Ramos (cell line): ENCODE measurements around the gene MORC2.

ENCODE experiments used
- in situ Hi-C: fragments of 300-500 bp; cut with MboI; formaldehyde crosslinking; loops from one replicate; pipeline ENCODE4 v1.14.3; 2022; ENCODE audit warnings: low sequenced_read_pairs; ENCODE audit not compliant: unreplicated experiment

The MORC2 gene

DNA sequence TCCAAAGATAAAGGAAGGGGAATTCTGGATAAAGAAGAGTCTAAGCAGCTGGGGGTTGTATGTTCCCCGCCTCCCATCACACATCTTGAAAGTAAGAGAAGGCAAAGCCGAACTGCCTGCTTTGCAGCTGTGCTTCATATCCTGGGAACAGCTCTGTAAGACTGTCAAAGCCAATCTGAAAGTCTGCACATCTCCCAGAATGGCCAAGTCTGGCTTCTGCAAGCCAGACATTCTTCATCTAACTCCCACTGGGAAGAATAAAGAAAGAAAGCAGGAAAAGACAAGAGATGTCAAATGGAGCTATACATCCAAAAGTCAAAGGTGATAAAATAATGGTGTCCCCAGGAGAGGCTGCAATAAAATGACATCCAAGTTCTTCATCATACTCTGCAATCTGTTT, 15.4 kb downstream of the MORC2 start:
- in situ Hi-C loops = no loop called here

DNA sequence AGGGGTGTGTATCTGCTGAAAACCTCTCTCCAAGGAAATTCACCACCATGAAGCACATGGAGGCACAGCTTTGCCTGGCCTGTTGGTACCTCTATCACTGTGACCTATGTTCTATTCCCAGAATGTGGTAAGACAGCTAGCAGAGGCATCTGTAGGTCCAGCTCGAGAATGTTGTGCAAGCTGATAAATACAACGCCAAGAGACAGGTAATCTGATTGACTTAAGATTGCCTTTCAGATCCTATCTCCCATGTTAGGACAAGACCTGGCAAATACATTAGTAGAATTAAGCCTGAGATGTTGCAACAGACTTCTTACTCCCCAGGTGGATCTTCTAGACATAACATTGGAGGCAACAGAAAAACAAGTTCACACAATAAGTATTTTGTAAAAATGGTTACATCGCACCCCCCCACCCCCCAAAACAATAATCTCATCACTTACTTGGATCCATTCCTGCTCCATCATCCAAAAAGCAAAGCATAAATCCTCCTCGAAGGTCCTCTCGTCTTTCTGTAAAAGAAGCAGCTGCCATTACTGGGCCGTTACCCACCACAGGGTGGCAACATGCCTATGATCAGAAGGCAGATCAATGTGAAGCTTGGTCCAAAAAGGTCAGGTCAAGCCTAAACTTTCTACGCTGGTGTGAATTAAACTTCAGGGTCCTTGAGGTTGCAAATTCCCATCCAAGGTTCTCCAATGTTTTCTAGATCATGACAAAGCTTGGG, 18.5 kb downstream of the MORC2 start:
- in situ Hi-C loops = no loop called here

DNA sequence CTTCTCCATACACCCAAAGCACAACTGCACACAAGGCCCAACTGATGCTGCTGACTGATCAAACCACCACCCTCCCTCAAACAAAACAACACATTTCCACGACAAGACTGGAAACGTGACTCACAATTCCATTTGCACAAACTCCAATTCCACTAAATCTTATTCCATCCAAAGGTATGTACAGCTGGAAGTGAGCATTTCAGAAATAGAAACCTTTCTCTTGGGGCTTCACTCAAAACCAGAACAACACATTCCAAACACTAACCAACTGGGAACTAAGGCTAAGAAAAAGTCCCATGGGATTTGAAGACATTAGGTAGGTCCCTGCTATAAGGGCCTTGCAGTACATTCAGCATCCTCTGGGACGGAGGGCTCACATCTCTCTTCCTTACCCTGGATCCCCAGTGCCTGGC, 19.6 kb downstream of the MORC2 start:
- in situ Hi-C loops = no loop called here

DNA sequence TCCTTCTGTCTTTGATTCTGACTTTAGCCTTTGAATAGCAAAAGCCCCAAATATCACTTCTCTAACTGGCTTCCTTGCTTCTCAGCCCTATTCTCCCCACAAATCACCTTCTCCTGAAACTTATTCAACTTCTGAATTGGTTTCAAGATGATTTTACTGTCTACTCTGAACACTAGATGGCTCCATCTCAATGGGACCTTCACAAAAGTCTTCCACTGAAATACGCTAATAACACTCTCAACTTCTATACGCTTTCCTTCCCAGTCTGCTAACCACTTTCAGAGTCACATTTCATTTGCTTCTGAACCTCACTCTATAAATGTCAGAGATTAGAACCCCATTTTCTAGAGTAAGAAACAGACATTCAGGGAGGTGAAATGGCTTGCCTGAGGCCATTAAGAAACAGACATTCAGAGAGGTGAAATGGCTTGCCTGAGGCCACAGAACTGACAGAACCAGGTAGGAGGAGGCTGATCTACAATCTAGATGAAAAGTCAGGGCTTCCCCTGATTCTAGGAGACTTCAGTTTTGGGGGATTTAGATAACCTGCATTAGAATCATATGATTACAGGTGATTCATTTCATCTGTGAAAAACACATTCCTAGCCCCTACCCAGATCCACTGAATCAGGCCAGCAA, 20.6 kb downstream of the MORC2 start:
- in situ Hi-C loops = no loop called here

DNA sequence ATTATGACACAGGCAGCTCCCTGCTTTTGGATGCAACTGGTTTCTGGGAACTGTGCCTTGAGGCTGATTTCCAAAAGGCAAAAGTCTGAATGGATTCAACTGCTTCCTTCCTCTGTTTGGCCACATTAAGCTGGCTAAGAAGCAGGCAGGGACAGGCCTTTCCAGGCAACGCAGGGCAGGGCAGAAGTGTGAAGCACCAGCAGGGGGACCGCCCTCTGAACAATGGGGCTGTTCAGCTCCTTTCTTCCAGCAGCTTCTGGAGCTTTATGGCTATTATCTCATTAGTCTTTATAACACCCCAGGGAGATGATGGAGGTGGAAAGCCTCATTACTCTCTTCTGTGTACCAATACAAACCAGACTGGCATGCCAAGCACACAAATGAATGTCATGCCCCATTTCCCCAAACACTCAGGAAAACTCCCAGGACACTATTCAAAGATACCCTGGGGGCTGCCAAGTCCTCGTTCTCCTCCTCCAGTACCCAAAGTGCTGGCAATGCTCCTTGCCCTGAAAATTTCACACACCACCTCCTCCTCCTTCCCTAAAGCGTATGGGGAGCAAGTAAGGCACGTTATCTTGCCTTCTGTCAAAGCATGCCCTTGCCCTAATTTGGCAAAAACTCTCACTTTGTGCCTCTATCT, 21.3 kb downstream of the MORC2 start:
- in situ Hi-C loops = no loop called here

DNA sequence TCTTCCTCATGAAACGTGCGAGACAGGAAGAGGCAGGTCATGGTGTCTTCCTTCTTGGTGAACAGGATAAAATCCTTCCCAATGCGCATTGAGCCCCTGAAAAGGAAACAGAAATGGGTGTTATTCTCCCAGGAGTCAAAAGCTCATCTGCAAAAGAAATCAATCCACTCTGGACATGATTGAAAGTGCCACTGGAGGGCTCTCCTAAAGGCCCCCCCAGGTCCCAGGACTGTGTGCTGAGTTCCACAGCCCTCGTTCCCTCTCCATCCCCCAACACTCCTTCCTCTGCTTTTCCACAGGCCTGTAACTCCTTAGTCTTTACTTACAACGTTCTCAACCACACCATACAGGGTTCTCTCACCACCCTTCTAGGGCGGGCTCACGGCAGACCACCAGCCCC, 22.2 kb downstream of the MORC2 start:
- in situ Hi-C loops = no loop called here

DNA sequence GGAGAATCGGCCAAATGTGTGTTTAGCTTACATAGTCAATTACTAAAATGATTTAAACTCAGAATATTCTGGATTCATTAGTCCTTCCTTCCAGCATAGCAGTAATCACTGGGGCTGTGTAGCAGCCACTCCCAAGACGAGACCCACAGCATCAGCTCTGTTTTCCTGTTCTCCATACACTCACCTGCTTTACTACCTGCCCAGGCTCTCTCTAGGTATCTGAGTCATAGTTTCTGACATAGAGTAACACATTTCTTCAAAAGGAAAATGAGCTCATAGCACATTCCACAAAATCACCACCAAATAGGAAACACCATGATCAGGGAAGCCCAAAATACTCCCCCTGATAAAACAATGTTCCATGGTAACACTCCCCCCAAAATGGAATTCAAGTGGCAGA, 22.9 kb downstream of the MORC2 start:
- in situ Hi-C loops = no loop called here

DNA sequence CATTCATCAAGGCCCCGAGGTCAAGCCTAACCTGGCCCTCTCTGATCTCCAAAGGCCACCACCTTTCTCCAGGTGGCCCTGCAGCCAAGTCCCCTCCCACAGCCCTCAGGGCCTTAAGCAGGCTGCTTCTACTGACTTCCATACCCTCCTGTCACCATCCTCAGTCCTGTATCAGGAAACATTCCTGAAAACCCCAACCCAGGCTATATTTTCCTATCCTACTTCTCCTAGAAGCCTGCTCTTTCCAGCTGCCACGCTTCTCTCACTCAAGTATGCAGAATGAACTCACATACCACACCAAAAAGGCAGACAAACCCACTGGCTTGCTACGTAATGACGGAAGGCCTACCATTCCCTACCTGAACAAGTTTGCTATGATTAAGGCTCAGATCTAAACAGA, 23.6 kb downstream of the MORC2 start:
- in situ Hi-C loops = no loop called here

DNA sequence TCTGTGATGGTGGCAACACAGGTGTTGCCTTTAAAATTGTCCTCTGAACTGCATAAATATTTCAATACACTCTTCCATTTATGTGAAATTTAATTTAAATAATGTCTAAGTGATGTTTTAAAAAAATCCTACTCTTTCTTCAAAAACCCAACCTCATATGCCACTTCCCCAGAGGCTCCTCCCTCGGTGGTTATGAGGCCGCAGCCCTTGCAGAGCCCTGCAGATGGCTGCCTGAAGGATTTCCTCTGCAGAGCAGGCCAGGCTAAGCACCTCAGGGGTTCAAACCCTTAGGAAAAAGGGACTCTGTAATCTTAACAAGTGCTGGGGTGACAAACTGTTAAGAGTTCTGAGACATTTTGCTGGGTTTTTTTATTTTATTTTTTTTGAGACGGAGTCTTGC, 25.2 kb downstream of the MORC2 start:
- in situ Hi-C loops = no loop called here

DNA sequence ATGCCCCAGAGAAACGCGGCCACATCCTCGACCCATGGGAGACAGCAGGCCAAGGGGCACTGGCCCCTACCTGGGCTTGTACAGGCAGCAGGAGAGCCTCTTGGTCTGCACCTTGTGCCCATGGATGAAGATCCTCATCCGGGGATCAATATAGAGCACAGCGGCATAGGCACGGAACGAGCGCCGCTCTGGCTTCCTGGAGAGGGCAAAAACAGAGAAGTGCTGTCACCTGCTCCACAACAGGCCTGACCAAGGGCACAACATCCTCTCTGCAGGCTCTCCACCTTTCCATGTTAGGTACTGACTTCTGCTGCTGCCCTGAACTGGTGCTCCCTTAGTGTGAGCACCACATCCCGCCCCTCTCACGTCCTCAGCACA, 27.2 kb downstream of the MORC2 start:
- in situ Hi-C loops = no loop called here

DNA sequence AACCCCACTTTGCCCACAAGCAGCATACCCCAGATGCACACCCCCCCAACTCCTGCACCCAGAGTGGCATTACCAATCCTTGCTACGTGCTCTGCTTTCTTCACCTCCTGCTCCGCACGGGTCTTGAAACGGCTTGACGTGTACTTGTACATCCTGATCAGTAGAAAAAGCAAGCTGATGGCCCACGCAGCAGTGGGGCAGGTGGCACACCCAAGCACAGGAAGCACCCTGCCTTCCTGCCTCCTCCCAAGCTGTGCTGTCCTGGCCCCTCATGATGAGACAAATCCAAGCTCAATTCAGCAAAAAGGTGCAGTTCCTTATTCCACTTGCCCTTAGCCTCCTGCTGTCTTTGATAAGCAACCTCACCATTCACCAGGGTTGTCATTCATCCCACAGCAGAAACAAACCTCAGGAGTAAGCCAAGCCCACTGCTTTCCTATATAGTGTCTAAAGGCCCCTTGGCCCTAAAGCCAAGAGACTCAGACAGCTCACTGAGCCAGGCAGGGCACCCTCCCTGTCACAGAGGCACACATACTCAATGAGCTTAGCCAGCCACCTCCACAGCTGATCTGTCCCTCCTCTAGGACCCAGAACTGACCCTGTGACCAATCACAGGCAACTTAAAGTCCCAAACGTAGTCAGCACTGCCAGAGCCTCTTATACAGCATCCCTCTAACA, 27.8 kb downstream of the MORC2 start:
- in situ Hi-C loops = no loop called here

DNA sequence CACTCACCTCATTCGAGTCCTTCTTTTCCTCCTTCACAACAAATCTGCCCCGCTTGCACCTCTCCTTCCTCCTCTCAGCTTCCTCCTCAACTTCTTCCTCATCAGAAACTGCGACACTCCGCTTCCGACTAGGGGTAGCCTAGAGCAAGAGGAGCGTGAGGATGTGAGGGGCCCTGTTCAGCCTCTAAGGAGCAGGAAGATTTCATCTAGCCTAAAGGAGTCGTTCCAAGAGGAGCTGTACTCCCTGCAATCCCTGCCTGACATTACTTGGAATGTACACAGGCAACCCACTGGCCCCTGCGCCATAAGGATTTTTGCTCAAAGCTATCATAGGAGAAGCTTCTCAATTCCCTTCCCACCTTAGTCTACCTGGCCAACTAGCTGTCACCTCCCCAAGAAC, 34.5 kb downstream of the MORC2 start:
- in situ Hi-C loops = no loop called here

DNA sequence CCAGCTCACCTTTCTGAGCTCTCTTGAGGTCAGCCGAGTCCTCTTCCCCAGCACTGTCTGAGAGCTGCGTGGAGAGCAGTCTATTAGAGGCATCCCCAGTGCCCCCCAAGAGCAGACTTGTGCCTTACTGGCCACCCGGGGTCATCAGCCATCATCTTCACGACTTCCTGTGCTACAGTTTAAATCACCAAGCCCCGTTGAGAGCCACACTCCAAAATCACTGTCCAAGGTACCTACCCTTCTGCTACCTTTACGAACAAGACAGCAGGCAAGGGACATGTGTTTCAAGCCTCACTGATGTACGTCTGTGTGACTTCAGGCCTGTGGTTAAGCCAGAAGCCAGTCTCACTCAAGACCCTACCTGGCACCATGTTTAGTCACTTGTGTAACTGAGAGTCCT, 35.1 kb downstream of the MORC2 start:
- in situ Hi-C loops = no loop called here

DNA sequence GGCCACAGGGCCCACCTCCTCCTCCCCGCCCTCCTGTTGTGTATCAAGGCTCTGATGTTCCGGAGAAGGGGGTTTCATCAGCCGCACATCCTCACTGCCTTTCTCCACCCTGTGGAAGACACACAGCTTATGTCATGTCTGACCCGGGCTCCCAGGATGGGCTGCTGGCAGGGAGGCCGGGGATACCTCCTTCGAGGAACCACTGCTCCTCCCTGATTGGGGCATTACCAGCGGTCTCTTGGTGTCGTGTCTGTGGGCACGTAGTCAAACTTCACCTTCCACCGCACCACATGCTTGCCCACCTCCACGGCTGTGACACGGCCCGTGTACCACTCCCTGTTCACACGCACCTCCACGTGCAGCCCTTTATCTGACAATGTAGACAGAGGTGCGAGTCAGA, 35.9 kb downstream of the MORC2 start:
- in situ Hi-C loops = no loop called here

DNA sequence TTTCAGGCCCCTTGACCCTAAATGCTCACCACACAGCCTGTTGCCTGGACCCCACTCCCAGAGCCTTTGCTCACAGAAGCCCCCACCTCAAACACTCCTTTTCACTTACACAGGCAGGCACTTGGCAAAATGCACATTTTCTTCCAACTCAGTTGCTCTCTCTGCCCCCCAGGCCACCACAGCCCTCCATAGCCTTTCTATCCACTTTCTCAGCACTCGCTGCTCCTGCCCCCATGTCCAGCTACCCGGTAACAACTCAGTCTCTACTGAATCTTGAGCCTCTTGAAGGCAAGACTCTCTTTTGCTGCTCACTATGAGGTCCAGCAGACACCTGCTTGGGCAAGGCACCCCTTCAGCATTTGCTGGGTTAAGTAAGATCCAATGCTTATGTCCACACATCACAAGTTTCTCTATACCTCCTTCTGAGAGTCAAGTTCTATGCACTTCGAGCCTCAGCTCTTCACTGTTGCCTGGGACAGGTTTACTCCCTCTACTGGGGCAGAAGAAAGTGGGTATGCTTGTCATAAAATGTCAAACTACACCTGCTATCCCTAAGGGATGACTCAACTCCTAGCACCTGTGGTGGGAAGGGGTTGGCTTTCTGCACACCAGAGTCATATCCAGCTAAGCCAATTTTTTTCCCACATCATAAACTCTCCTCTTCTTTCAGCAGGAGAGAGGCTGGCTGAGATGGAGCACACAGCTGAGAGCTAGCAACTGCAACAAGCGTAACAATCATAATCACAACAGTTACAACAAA, 36.9 kb downstream of the MORC2 start:
- in situ Hi-C loops = no loop called here

DNA sequence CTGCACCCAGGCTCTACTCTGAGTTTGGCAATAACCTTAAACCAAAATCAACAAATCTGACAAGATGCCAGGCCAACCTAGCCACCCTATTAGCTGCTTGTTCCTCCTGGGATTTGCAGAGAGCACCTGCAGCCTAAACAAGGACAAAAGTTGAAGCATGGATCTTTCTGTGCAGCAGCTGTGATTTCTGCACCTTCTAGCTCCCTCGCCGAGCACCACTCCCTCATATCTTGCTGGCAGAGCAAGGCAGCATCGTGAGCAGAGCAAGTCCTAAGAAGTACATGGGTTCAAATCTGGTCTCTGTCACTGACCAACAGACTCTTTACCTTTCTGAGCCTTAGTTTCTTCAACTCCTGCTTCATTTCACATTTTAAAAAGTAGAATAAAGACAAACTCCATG, 38.3 kb downstream of the MORC2 start:
- in situ Hi-C loops = no loop called here

DNA sequence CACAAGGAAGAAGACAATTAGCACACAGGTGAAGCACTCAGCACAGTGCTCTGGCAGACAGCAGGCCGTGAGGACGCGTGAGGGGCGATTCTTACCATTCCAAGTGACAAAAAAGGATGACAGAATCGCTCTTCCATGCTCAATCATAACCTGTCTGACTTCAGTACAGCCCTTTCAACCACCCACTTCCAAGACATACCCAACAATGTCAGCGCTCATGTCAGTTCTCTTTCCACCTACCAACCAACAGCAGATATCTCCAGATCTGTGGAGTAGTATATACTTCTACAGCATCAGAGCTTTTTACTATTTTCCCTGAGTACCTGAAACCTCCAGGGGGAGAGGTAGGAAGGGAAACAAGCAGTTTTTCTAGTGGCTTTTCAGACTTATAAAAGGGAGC, 40.2 kb downstream of the MORC2 start:
- in situ Hi-C loops = no loop called here

DNA sequence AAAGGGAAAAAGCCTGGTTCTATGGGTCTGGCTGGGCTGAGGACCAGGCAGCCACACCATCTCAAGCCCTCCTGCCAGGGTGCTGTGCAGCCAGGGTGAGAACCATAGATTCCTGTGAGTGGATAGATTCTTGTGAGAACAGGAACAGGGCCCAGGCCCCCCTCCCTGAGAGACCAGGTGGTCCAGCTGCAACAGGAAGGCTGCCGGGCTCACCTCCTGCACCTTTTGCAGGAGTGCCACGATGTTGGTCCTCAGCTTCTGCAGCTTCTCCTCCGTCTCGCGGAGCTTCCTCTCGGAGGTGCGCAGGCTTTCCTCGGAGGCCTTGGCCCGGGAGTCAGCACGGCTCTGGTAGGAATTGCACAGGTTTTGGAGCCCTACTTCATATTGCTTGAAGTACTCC, 40.8 kb downstream of the MORC2 start:
- in situ Hi-C loops = no loop called here

DNA sequence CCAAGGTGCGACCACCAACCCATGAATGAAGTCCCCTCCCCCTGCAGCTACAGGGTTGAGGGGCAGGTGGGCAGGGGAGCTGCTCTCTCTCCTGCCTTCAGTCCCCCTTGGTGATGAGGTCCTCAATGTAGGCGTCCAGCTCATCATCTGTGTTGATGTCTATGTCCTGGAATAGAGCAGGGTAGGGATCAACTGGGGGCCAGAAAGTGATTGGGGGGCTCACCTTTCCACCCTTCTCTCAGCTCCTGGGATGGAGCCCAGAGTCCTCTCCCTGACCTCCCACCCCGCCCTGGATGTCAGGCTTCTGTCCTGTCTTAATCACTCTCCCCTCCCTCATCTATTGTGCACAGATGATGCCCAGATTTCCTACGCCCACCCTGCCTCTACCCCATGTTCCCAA, 41.9 kb downstream of the MORC2 start:
- in situ Hi-C loops = no loop called here

DNA sequence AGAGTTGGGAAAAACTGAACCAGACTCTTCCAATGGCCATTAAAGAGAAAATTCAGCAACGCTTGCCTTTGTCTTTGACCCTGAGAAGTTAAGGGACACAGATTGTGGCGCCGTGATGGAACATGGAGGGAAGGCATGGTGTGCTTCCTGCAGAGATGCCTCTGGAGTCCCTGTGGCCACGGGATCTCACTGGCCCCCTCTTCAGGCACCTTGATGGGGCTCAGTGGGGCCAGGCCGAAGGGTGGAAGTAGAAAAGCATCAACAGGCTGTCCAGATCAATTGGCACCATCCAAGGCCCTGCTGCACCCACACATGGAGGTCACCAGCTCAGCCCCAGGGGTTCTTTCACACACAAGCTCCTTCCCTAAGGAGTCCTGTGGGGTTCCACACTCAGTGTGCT, 42.9 kb downstream of the MORC2 start:
- in situ Hi-C loops = no loop called here
